A549 (cell line): Measurements from ENCODE around the gene PRKCD. TPM values are rescaled to one million over a fixed set of nuclear protein-coding genes. Genes with fewer than 3 reads are reported as not detected.
A peak's percentile ranks its signal among the peaks of the same experiment; 100 is the strongest.

Experiments
- ATAC-seq, 2 experiments: fragments of 200-7000 bp in 1 of 2; fragments of >200 bp in 1 of 2; cut with Nextera tagmentation in 1 of 2; cut with Tn5 transposase in 1 of 2; 3 replicates each; pipeline versions ENCODE4 v1.8.0 to v1.9.1; 2018 to 2020; ENCODE audit warnings: mild to moderate bottlenecking in 1 of 2, moderate library complexity in 1 of 2
- CTCF ChIA-PET: fragments of 300-600 bp; sonication (Branson Sonifier 250); formaldehyde crosslinking; extraction: SDS; loops from one replicate; lab custom pipeline; 2021; ENCODE audit warnings: antibody characterized with exemption, inconsistent platforms; lab: Yijun Ruan, JAX
- POLR2A ChIA-PET: fragments of 350-600 bp; formaldehyde crosslinking; extraction: SDS; loops from one replicate; lab custom pipeline; 2021; ENCODE audit warnings: antibody characterized with exemption, inconsistent platforms; lab: Yijun Ruan, JAX
- DNase-seq, 2 experiments: peaks; one replicate each; pipeline versions ENCODE4 v3.0.0 to v3.0.0-alpha.2; 2011 to 2016; ENCODE audit warnings: low read depth in 1 of 2, low spot score in 1 of 2
- FAIRE-seq: peaks from 2 replicates; lab custom pipeline; 2011; peaks lifted over from hg19 to GRCh38; lab: Jason Lieb, UNC
- H3K27ac ChIP-seq, 2 experiments: fragments of >200 bp; sonication (Bioruptor Twin); formaldehyde crosslinking; 3 replicates each; pipeline ENCODE4 v1.5.1; 2016 to 2017
- H3K4me1 ChIP-seq: fragments of >200 bp; sonication (Bioruptor Twin); formaldehyde crosslinking; 3 replicates; pipeline ENCODE4 v1.6.1; 2016
- H3K4me2 ChIP-seq: fragments of >200 bp; sonication (Bioruptor Twin); formaldehyde crosslinking; 3 replicates; pipeline ENCODE4 v1.6.1; 2016
- H3K4me3 ChIP-seq: fragments of >200 bp; sonication (Bioruptor Twin); formaldehyde crosslinking; 3 replicates; pipeline ENCODE4 v1.5.1; 2016
- H3K9me3 ChIP-seq: fragments of >200 bp; sonication (Bioruptor Twin); formaldehyde crosslinking; 3 replicates; pipeline ENCODE4 v1.6.1; 2016
- CEBPB ChIP-seq, 2 experiments: fragments of >200 bp in 1 of 2; sonication (Bioruptor Twin) in 1 of 2; formaldehyde crosslinking in 1 of 2; IDR thresholded peaks; 2 replicates each; pipeline ENCODE4 v1.6.1; 2012 to 2016
- CHD4 ChIP-seq: fragments of 200-600 bp; sonication (generic); IDR thresholded peaks from 2 replicates; pipeline ENCODE4 v1.6.1; 2016; ENCODE audit warnings: antibody characterized with exemption, mild to moderate bottlenecking, borderline replicate concordance
- EHMT2 ChIP-seq: fragments of 200-600 bp; sonication (generic); IDR thresholded peaks from 2 replicates; pipeline ENCODE4 v1.6.1; 2016; ENCODE audit warnings: antibody characterized with exemption, low read depth, mild to moderate bottlenecking, moderate library complexity
- EP300 ChIP-seq, 2 experiments: fragments of >200 bp; sonication (Bioruptor Twin); formaldehyde crosslinking; IDR thresholded peaks; 2 replicates in 1 of 2; 3 replicates in 1 of 2; pipeline ENCODE4 v1.6.1; 2016 to 2017
- FOSL2 ChIP-seq, 2 experiments: fragments of 450-650 bp in 1 of 2; fragments of >200 bp in 1 of 2; sonication (Bioruptor Twin) in 1 of 2; formaldehyde crosslinking; IDR thresholded peaks; 2 replicates each; pipeline versions ENCODE4 v1.5.0 to v1.6.1; 2016 to 2020; ENCODE audit warnings: mild to moderate bottlenecking in 1 of 2, moderate library complexity in 1 of 2
- FOXS1 ChIP-seq: fragments of 250-450 bp; sonication (Bioruptor Pico); IDR thresholded peaks from 2 replicates; pipeline ENCODE4 v1.5.0; 2020; ENCODE audit warnings: mild to moderate bottlenecking, moderate library complexity
- HDAC2 ChIP-seq: fragments of 200-600 bp; sonication (generic); IDR thresholded peaks from 2 replicates; pipeline ENCODE4 v1.6.1; 2016
- HEYL ChIP-seq: fragments of 250-450 bp; sonication (Bioruptor Pico); IDR thresholded peaks from 2 replicates; pipeline ENCODE4 v1.8.0; 2021; ENCODE audit warnings: mild to moderate bottlenecking, moderate library complexity
- JUN ChIP-seq, 2 experiments: fragments of >200 bp; sonication (Bioruptor Twin); formaldehyde crosslinking; IDR thresholded peaks; 2 replicates in 1 of 2; 3 replicates in 1 of 2; pipeline ENCODE4 v1.6.1; 2016 to 2017
- MAZ ChIP-seq: fragments of 150-350 bp; IDR thresholded peaks from 2 replicates; pipeline ENCODE4 v1.6.1; 2014; ENCODE audit warnings: antibody characterized with exemption, low read depth, low read length, borderline replicate concordance
- MYC ChIP-seq: IDR thresholded peaks from 2 replicates; pipeline ENCODE4 v1.6.1; 2012; ENCODE audit warnings: mild to moderate bottlenecking, inconsistent platforms, low read length, improper control_type of control experiment, borderline replicate concordance
- NFE2L2 ChIP-seq: fragments of 150-350 bp; conservative IDR thresholded peaks from 2 replicates; pipeline ENCODE4 v1.6.1; 2014; ENCODE audit warnings: low read length
- NPAS2 ChIP-seq: fragments of 250-450 bp; sonication (Bioruptor Pico); IDR thresholded peaks from 2 replicates; pipeline ENCODE4 v1.8.0; 2022; ENCODE audit warnings: mild to moderate bottlenecking, moderate library complexity, borderline replicate concordance
- RARB ChIP-seq: fragments of 250-450 bp; sonication (Bioruptor Pico); IDR thresholded peaks from 2 replicates; pipeline ENCODE4 v1.8.0; 2021; ENCODE audit warnings: mild to moderate bottlenecking, moderate library complexity
- RNF2 ChIP-seq: fragments of 200-600 bp; sonication (generic); IDR thresholded peaks from 2 replicates; pipeline ENCODE4 v1.6.1; 2016; ENCODE audit warnings: low read depth, mild to moderate bottlenecking, antibody characterized with exemption, moderate library complexity, borderline replicate concordance
- SMC3 ChIP-seq: fragments of >200 bp; sonication (Bioruptor Twin); formaldehyde crosslinking; IDR thresholded peaks from 3 replicates; pipeline ENCODE4 v1.6.1; 2018; ENCODE audit warnings: inconsistent platforms
- TP53 ChIP-seq: fragments of 250-450 bp; sonication (Bioruptor Pico); IDR thresholded peaks from 2 replicates; pipeline ENCODE4 v1.5.0; 2021; ENCODE audit warnings: mild to moderate bottlenecking, moderate library complexity
- WGBS: methylation state at CpG from one replicate; pipeline ENCODE4 v1.1.6; 2017; ENCODE audit errors: missing lambda C conversion rate; 5-methylcytosine and 5-hydroxymethylcytosine counted together
- polyA plus RNA-seq, 4 experiments: library from polyadenylated mRNA; depleted of rRNA in 3 of 4; stranded (reverse); fragments of >200 nt; fragmentation: RNase III in 1 of 4; extraction: RNeasy Plus Mini Kit Qiagen cat#74134 plus additional on column Dnase treatment in 1 of 4; gene quantifications; 2 replicates in 3 of 4; 3 replicates in 1 of 4; pipeline ENCODE4 v1.2.3, GENCODE V29; 2011 to 2017
- TF ChIP-seq, protein P1 (sequence below): IDR thresholded peaks from 2 replicates; pipeline ENCODE4 v1.6.1; 2012
- TF ChIP-seq, protein P2 (sequence below): fragments of >200 bp; sonication (Bioruptor Twin); formaldehyde crosslinking; IDR thresholded peaks from 3 replicates; pipeline ENCODE4 v1.5.1; 2016
- TF ChIP-seq, protein P3 (sequence below): fragments of 250-450 bp; sonication (Bioruptor Pico); IDR thresholded peaks from 2 replicates; pipeline ENCODE4 v1.5.0; 2021; ENCODE audit warnings: mild to moderate bottlenecking, moderate library complexity, borderline replicate concordance

The PRKCD gene
- polyA plus RNA-seq, 2 of the 4 experiments (the other 2 are of a cell fraction), result 10.1 to 18.3 TPM

DNA sequence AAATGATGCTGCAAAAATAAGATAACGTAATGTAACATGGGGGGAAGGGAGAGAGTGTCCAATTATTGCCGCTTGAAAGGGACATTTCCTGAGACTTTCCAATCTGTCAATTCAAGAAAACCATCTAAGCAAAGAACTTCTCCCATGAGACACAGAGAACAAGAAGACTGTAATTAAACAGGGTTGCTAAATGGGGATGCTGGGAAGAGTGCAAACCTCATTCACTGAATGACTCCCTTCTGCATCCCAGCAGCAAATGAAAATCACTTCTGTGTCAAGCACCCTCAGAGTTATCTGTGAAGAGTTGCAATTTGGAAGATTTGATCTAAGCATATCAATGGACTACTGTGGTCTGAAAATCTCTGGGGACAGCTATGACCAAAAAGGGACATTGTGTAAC is 34.4 kb upstream of the PRKCD start:
- H3K4me2 ChIP-seq, result no peak overlapping the region
- no peak overlapping the region for H3K4me3 ChIP-seq
- WGBS, result 78% methylated on average over 2 of the region's 2 CpGs
- TF ChIP-seq, protein P1, sequence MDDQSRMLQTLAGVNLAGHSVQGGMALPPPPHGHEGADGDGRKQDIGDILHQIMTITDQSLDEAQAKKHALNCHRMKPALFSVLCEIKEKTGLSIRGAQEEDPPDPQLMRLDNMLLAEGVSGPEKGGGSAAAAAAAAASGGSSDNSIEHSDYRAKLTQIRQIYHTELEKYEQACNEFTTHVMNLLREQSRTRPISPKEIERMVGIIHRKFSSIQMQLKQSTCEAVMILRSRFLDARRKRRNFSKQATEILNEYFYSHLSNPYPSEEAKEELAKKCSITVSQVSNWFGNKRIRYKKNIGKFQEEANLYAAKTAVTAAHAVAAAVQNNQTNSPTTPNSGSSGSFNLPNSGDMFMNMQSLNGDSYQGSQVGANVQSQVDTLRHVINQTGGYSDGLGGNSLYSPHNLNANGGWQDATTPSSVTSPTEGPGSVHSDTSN, result no peak
- TF ChIP-seq NFE2L2, result no peak
- no peak overlapping the region for H3K27ac ChIP-seq
- ATAC-seq (no peak), DNase-seq (no peak), FAIRE-seq (no peak)
- H3K4me1 ChIP-seq, result peaks cover 10% of the 10 kb centered on the region; the same call in 2 of the 3 replicates
- ChIA-PET POLR2A (no interaction called here), CTCF (interaction anchor here (1.1 to 4.0 kb wide), 5 partner anchors 9 to 69 kb away, joined by 3 to 23 read pairs (median 6); no protein-coding TSS in a partner anchor)
- H3K9me3 ChIP-seq, result no peaks in the 10 kb centered on the region

DNA sequence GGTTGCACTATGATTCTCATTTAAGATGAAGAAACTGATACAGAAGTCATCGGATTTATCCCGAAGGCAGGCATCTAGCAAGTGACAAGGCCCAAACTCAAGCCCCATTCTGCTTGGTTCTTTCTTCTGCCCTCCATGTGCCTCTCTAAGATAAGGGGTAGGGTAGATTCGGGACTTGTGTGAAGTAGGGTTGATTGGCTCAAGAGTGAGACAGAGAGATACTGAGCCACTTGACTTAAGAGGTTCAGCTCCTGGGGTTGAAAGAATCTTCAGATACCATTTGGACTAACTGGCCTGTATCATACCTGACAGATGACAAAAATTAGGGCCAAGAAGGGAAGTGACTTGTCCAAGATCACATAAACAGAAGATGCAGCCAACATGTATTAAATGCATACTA is 31.7 kb upstream of the PRKCD start:
- POLR2A ChIA-PET, result no interaction called here
- 88% methylated on average over 3 of the region's 3 CpGs for WGBS
- no peak for TF ChIP-seq NPAS2 (CRISPR knock-in tag)
- TF ChIP-seq EHMT2, result no peak
- TF ChIP-seq HEYL, result no peak
- no peak for TF ChIP-seq TP53 (CRISPR knock-in tag)
- TF ChIP-seq CEBPB (IDR thresholded peaks at IDR 0.05), result no peak
- no peak for TF ChIP-seq RNF2
- TF ChIP-seq FOXS1 (CRISPR knock-in tag), result no peak
- no peak for TF ChIP-seq SMC3
- no peak for TF ChIP-seq JUN (IDR thresholded peaks at IDR 0.05)
- no peak for TF ChIP-seq CHD4
- TF ChIP-seq, protein P2, sequence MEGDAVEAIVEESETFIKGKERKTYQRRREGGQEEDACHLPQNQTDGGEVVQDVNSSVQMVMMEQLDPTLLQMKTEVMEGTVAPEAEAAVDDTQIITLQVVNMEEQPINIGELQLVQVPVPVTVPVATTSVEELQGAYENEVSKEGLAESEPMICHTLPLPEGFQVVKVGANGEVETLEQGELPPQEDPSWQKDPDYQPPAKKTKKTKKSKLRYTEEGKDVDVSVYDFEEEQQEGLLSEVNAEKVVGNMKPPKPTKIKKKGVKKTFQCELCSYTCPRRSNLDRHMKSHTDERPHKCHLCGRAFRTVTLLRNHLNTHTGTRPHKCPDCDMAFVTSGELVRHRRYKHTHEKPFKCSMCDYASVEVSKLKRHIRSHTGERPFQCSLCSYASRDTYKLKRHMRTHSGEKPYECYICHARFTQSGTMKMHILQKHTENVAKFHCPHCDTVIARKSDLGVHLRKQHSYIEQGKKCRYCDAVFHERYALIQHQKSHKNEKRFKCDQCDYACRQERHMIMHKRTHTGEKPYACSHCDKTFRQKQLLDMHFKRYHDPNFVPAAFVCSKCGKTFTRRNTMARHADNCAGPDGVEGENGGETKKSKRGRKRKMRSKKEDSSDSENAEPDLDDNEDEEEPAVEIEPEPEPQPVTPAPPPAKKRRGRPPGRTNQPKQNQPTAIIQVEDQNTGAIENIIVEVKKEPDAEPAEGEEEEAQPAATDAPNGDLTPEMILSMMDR, result no peak
- TF ChIP-seq EP300 (IDR thresholded peaks at IDR 0.05), result no peak
- TF ChIP-seq MAZ, result no peak
- no peak for TF ChIP-seq RARB
- TF ChIP-seq HDAC2, result no peak
- TF ChIP-seq, protein P3, sequence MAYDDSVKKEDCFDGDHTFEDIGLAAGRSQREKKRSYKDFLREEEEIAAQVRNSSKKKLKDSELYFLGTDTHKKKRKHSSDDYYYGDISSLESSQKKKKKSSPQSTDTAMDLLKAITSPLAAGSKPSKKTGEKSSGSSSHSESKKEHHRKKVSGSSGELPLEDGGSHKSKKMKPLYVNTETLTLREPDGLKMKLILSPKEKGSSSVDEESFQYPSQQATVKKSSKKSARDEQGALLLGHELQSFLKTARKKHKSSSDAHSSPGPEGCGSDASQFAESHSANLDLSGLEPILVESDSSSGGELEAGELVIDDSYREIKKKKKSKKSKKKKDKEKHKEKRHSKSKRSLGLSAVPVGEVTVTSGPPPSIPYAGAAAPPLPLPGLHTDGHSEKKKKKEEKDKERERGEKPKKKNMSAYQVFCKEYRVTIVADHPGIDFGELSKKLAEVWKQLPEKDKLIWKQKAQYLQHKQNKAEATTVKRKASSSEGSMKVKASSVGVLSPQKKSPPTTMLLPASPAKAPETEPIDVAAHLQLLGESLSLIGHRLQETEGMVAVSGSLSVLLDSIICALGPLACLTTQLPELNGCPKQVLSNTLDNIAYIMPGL, result no peak
- TF ChIP-seq FOSL2 (IDR thresholded peaks at IDR 0.05), result no peak
- no peak for TF ChIP-seq FOSL2 (CRISPR knock-in tag; IDR thresholded peaks at IDR 0.05)
- no peak for TF ChIP-seq MYC
- Histone ChIP-seq H3K4me3 (peak overlapping the region; percentile 83), H3K4me2 (peak overlapping the region; percentile 83), H3K9me3 (no peaks in the 10 kb centered on the region), H3K4me1 (peaks cover 14% of the 10 kb centered on the region; the same call in 2 of the 3 replicates), H3K27ac (peak overlapping the region; percentile 92 to 97)
- ATAC-seq, result no peak
- CTCF ChIA-PET, result interaction anchor here (1.2 to 4.0 kb wide), 4 partner anchors 14 to 102 kb away, joined by 4 to 23 read pairs (median 10); no protein-coding TSS in a partner anchor
- no peak for FAIRE-seq
- no peak for DNase-seq
